Measurements from ENCODE around the gene FGF19.

FGF19 gene

DNA sequence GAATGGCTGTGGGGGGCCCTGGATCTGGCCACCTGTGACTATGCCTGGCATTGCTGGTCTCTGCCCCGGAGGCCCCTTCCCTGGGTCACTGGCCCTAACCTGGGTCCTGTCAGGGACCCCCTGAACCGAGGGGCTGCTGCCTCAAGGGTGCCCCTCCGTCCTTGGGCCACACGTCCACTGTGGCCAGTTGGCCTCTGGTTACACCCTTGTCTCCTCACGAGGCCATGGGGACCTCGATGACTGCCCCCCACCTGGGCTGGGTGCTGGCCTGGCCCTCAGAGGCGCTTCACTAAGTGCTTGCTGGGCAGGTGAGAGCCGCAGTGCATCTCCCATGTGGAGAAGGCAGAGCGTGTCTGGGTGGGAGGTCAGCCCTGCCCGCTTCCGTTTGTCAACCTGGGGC lies 27.3 kb upstream of the FGF19 start:
- TF ChIP-seq, protein P1, sequence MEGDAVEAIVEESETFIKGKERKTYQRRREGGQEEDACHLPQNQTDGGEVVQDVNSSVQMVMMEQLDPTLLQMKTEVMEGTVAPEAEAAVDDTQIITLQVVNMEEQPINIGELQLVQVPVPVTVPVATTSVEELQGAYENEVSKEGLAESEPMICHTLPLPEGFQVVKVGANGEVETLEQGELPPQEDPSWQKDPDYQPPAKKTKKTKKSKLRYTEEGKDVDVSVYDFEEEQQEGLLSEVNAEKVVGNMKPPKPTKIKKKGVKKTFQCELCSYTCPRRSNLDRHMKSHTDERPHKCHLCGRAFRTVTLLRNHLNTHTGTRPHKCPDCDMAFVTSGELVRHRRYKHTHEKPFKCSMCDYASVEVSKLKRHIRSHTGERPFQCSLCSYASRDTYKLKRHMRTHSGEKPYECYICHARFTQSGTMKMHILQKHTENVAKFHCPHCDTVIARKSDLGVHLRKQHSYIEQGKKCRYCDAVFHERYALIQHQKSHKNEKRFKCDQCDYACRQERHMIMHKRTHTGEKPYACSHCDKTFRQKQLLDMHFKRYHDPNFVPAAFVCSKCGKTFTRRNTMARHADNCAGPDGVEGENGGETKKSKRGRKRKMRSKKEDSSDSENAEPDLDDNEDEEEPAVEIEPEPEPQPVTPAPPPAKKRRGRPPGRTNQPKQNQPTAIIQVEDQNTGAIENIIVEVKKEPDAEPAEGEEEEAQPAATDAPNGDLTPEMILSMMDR (IDR thresholded peaks at IDR 0.05; ENCODE audit: low read length): no peak
- TF ChIP-seq EZH2 (IDR thresholded peaks at IDR 0.05; ENCODE audit: borderline replicate concordance, low read length): no peak
- H3F3A ChIP-seq (ENCODE audit: insufficient read depth, low read length): no peaks in the 10 kb centered on the region

DNA sequence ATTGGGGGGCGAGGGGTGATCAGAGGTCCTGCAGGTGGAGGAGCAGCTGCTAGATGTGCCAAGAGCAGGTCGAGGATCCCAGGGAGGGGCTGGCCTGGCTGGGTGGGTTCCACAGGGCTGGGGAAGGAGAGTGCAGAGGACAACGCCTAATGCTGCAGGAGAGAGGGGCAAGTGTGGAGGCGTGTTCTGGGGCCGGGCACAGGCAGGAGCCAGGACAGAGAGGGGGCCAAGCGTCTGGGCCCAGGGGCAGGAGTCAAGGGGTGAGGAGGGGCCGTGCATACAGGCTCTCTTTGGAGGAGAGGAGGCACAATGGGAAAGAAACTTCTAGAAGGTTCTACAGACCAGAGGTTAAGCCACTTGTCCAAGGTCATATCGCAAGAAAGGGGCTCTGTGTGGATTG lies 26.7 kb upstream of the FGF19 start:
- Histone ChIP-seq H3K4me1 (ENCODE audit: insufficient read depth, low read length, severe bottlenecking) (no peaks in the 10 kb centered on the region), H4K20me1 (ENCODE audit: insufficient read depth, low read length) (no peaks in the 10 kb centered on the region), H3K9ac (ENCODE audit: low read length) (no peak overlapping the region), H3K4me2 (ENCODE audit: low read length) (no peak overlapping the region), H3K27me3 (ENCODE audit: insufficient read depth, low read length) (peaks cover 4% of the 10 kb centered on the region; the same call in 1 of the 2 replicates), H3K9me2 (ENCODE audit: low read depth, low read length) (no peaks in the 10 kb centered on the region), H3K79me2 (ENCODE audit: insufficient read depth, low read length) (no peaks in the 10 kb centered on the region), H3K27ac (ENCODE audit: low read depth, low read length, poor library complexity, severe bottlenecking) (no peak overlapping the region), H3K4me3 (ENCODE audit: low read depth, low read length, poor library complexity, severe bottlenecking) (no peak overlapping the region), H2AFZ (ENCODE audit: low read length) (no peak overlapping the region), H3F3A (ENCODE audit: insufficient read depth, low read length) (no peaks in the 10 kb centered on the region), H3K36me3 (ENCODE audit: insufficient read depth, low read length) (no peaks in the 10 kb centered on the region), H3K9me3 (ENCODE audit: low read length) (no peaks in the 10 kb centered on the region)
- TF ChIP-seq EZH2 (IDR thresholded peaks at IDR 0.05; ENCODE audit: borderline replicate concordance, low read length): no peak
- TF ChIP-seq, protein P1 (IDR thresholded peaks at IDR 0.05; ENCODE audit: low read length): no peak

More for the DNA sequence above, 27.3 kb upstream of the FGF19 start:
- no peaks in the 10 kb centered on the region for H4K20me1 ChIP-seq (ENCODE audit: insufficient read depth, low read length)
- H3K9me2 ChIP-seq (ENCODE audit: low read depth, low read length): no peaks in the 10 kb centered on the region
- H3K27ac ChIP-seq (ENCODE audit: low read depth, low read length, poor library complexity, severe bottlenecking): no peak overlapping the region
- H3K9ac ChIP-seq (ENCODE audit: low read length): no peak overlapping the region
- H3K79me2 ChIP-seq (ENCODE audit: insufficient read depth, low read length): no peaks in the 10 kb centered on the region
- no peaks in the 10 kb centered on the region for H3K9me3 ChIP-seq (ENCODE audit: low read length)
- no peak overlapping the region for H3K4me3 ChIP-seq (ENCODE audit: low read depth, low read length, poor library complexity, severe bottlenecking)
- no peak overlapping the region for H3K4me2 ChIP-seq (ENCODE audit: low read length)
- H3K4me1 ChIP-seq (ENCODE audit: insufficient read depth, low read length, severe bottlenecking): no peaks in the 10 kb centered on the region
- peaks cover 4% of the 10 kb centered on the region; the same call in 1 of the 2 replicates for H3K27me3 ChIP-seq (ENCODE audit: insufficient read depth, low read length)
- H3K36me3 ChIP-seq (ENCODE audit: insufficient read depth, low read length): no peaks in the 10 kb centered on the region
- H2AFZ ChIP-seq (ENCODE audit: low read length): no peak overlapping the region

DNA sequence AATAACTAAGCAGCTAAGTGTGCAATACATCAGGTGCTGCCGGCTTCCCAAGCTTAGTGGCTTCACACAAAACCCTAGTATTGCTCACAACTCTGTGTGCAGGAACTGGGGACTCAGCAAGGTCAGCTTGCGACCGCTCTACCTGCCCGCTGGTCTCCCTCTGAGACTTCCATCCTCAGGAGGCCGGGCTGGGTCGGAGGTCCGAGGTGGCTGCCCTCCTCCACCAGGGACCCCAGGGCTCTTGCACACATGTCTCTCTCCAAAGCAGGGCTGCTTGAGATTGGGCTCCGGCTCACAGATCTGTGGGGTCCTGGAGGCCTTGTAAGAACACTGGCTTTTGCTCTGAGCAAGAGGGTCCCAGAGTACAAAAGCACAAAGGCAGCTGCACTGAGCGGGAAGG lies 25.4 kb upstream of the FGF19 start:
- Histone ChIP-seq H4K20me1 (ENCODE audit: insufficient read depth, low read length) (no peaks in the 10 kb centered on the region), H3K27me3 (ENCODE audit: insufficient read depth, low read length) (no peaks in the 10 kb centered on the region), H3K4me1 (ENCODE audit: insufficient read depth, low read length, severe bottlenecking) (no peaks in the 10 kb centered on the region), H3K9ac (ENCODE audit: low read length) (no peak overlapping the region), H3K9me3 (ENCODE audit: low read length) (no peaks in the 10 kb centered on the region), H2AFZ (ENCODE audit: low read length) (no peak overlapping the region), H3K79me2 (ENCODE audit: insufficient read depth, low read length) (no peaks in the 10 kb centered on the region), H3K36me3 (ENCODE audit: insufficient read depth, low read length) (no peaks in the 10 kb centered on the region), H3K27ac (ENCODE audit: low read depth, low read length, poor library complexity, severe bottlenecking) (no peak overlapping the region), H3K4me3 (ENCODE audit: low read depth, low read length, poor library complexity, severe bottlenecking) (no peak overlapping the region), H3K4me2 (ENCODE audit: low read length) (no peak overlapping the region), H3K9me2 (ENCODE audit: low read depth, low read length) (no peaks in the 10 kb centered on the region), H3F3A (ENCODE audit: insufficient read depth, low read length) (no peaks in the 10 kb centered on the region)
- no peak for TF ChIP-seq EZH2 (IDR thresholded peaks at IDR 0.05; ENCODE audit: borderline replicate concordance, low read length)
- TF ChIP-seq, protein P1 (IDR thresholded peaks at IDR 0.05; ENCODE audit: low read length): no peak
